ENCODE measurements around the gene PLB1. TPM values are rescaled to one million over a fixed set of nuclear protein-coding genes. Genes with fewer than 3 reads are reported as not detected.

The PLB1 gene
- total RNA-seq, 1 donor from 2014 or later = 2.2 TPM

- H3K36me3 Mint-ChIP-seq = no peaks in the 10 kb centered on the region
- DNase-seq (ENCODE audit: low spot score in 2 of 2, unreplicated experiment in 2 of 2) = no peak
- TF ChIP-seq CTCF (IDR thresholded peaks at IDR 0.05; ENCODE audit: unreplicated experiment) = no peak
- H3K27ac Mint-ChIP-seq = no peak overlapping the region
- no peaks in the 10 kb centered on the region for H3K9me3 Mint-ChIP-seq
- no peak overlapping the region for H3K4me3 Mint-ChIP-seq
- H3K27me3 Mint-ChIP-seq (ENCODE audit: low read depth) = no peaks in the 10 kb centered on the region
- no peaks in the 10 kb centered on the region for H3K4me1 Mint-ChIP-seq
Measured at GRCh38 chr2:28582152-28582551, 86.3 kb downstream of the PLB1 start.

GRCh38 chr2:28582595-28582994 is 86.7 kb downstream of the PLB1 start:
- Mint-ChIP-seq H3K4me1 (no peaks in the 10 kb centered on the region), H3K36me3 (no peaks in the 10 kb centered on the region), H3K27me3 (ENCODE audit: low read depth) (no peaks in the 10 kb centered on the region), H3K9me3 (no peaks in the 10 kb centered on the region), H3K27ac (no peak overlapping the region), H3K4me3 (no peak overlapping the region)
- DNase-seq (ENCODE audit: low spot score in 2 of 2, unreplicated experiment in 2 of 2) = no peak
- no peak for TF ChIP-seq CTCF (IDR thresholded peaks at IDR 0.05; ENCODE audit: unreplicated experiment)

GRCh38 chr2:28583899-28584553 is 88.2 kb downstream of the PLB1 start:
- no peaks in the 10 kb centered on the region for H3K4me1 Mint-ChIP-seq
- TF ChIP-seq CTCF (IDR thresholded peaks at IDR 0.05; ENCODE audit: unreplicated experiment) = no peak
- no peak for DNase-seq (ENCODE audit: low spot score in 2 of 2, unreplicated experiment in 2 of 2)
- H3K36me3 Mint-ChIP-seq = no peaks in the 10 kb centered on the region
- no peak overlapping the region for H3K27ac Mint-ChIP-seq
- H3K9me3 Mint-ChIP-seq = no peaks in the 10 kb centered on the region
- no peaks in the 10 kb centered on the region for H3K27me3 Mint-ChIP-seq (ENCODE audit: low read depth)
- no peak overlapping the region for H3K4me3 Mint-ChIP-seq

- no peak for DNase-seq (ENCODE audit: low spot score in 2 of 2, unreplicated experiment in 2 of 2)
- Mint-ChIP-seq H3K27me3 (ENCODE audit: low read depth) (peaks cover 1% of the 10 kb centered on the region), H3K36me3 (no peaks in the 10 kb centered on the region), H3K4me1 (no peaks in the 10 kb centered on the region), H3K4me3 (no peak overlapping the region), H3K9me3 (no peaks in the 10 kb centered on the region), H3K27ac (no peak overlapping the region)
- TF ChIP-seq CTCF (IDR thresholded peaks at IDR 0.05; ENCODE audit: unreplicated experiment) = no peak
Measured at GRCh38 chr2:28586867-28587266, 91.0 kb downstream of the PLB1 start.

GRCh38 chr2:28587526-28588291 is 91.8 kb downstream of the PLB1 start:
- DNase-seq (ENCODE audit: low spot score in 2 of 2, unreplicated experiment in 2 of 2) = no peak
- Mint-ChIP-seq H3K4me3 (no peak overlapping the region), H3K27me3 (ENCODE audit: low read depth) (peaks cover 1% of the 10 kb centered on the region), H3K36me3 (no peaks in the 10 kb centered on the region), H3K9me3 (no peaks in the 10 kb centered on the region), H3K4me1 (no peaks in the 10 kb centered on the region), H3K27ac (no peak overlapping the region)
- no peak for TF ChIP-seq CTCF (IDR thresholded peaks at IDR 0.05; ENCODE audit: unreplicated experiment)

Measured in mesothelial cell of epicardium (in vitro differentiated cells).